Hepatocyte (in vitro differentiated cells): ENCODE measurements around the gene TEPSIN.

Experiments used
- EZH2 ChIP-seq: fragments of 200-600 bp; sonication (generic); IDR thresholded peaks from 2 replicates; pipeline ENCODE4 v1.6.1; 2016; ENCODE audit warnings: antibody characterized with exemption, mild to moderate bottlenecking, borderline replicate concordance
- EZH2phosphoT487 ChIP-seq: fragments of 200-600 bp; sonication (generic); IDR thresholded peaks from one replicate; pipeline ENCODE4 v1.6.1; 2018; ENCODE audit warnings: antibody characterized with exemption, mild to moderate bottlenecking, low read depth, moderate library complexity; ENCODE audit not compliant: unreplicated experiment, severe bottlenecking
- TF ChIP-seq, protein P1 (sequence below): fragments of 200-600 bp; sonication (generic); IDR thresholded peaks from 2 replicates; pipeline ENCODE4 v1.5.1; 2016; ENCODE audit warnings: antibody characterized with exemption, mild to moderate bottlenecking; ENCODE audit not compliant: poor library complexity

- TF ChIP-seq EZH2phosphoT487: no peak
- no peak for TF ChIP-seq EZH2
- TF ChIP-seq, protein P1, sequence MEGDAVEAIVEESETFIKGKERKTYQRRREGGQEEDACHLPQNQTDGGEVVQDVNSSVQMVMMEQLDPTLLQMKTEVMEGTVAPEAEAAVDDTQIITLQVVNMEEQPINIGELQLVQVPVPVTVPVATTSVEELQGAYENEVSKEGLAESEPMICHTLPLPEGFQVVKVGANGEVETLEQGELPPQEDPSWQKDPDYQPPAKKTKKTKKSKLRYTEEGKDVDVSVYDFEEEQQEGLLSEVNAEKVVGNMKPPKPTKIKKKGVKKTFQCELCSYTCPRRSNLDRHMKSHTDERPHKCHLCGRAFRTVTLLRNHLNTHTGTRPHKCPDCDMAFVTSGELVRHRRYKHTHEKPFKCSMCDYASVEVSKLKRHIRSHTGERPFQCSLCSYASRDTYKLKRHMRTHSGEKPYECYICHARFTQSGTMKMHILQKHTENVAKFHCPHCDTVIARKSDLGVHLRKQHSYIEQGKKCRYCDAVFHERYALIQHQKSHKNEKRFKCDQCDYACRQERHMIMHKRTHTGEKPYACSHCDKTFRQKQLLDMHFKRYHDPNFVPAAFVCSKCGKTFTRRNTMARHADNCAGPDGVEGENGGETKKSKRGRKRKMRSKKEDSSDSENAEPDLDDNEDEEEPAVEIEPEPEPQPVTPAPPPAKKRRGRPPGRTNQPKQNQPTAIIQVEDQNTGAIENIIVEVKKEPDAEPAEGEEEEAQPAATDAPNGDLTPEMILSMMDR: no peak
Measured at GRCh38 chr17:81183807-81184206, 55.0 kb downstream of the TEPSIN start.
